OCI-LY3 (cell line): ENCODE data around the gene P2RX6.

Experiments
- CTCF ChIP-seq: fragments of 200-600, 300-600 bp; sonication (generic); IDR thresholded peaks from 2 replicates; pipeline ENCODE4 v1.5.1; 2014; ENCODE audit warnings: antibody characterized with exemption, low read length, low read depth
- EZH2phosphoT487 ChIP-seq: fragments of 200-600 bp; shearing (Covaris generic); IDR thresholded peaks from 2 replicates; pipeline ENCODE4 v1.6.1; 2018; ENCODE audit warnings: antibody characterized with exemption, mixed run types, low read depth

- TF ChIP-seq CTCF (no peak), EZH2phosphoT487 (no peak)
These were observed 11.1 kb downstream of the P2RX6 start for GRCh38 chr22:21025763-21026755.
